ENCODE measurements around the gene PTPRK.

PTPRK gene

DNA sequence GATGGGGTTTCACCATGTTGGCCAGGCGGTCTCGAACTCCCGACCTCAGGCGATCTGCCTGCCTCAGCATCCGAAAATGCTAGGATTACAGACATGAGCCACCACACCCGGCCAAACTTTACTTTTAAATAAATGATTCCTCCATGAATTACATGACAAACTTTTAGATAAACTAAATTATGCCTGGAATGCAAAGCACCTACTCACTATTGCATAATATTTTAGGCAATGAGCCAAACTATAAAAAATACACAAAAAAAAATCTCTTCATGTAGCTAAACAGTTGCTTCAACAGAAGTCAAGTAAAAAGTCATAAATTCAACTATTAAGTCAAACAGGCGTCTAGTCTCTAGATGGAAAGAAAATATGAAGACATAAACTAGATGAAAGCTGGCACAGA is 56.5 kb downstream of the PTPRK start:
- H3K36me3 ChIP-seq (replicated peaks), result no peaks in the 10 kb centered on the region

GRCh38 chr6:128461501-128461900 is 58.9 kb downstream of the PTPRK start:
- Histone ChIP-seq H3K36me3 (replicated peaks) (no peaks in the 10 kb centered on the region), H3K27me3 (replicated peaks) (no peaks in the 10 kb centered on the region), H3K4me3 (ENCODE audit: low read depth, low read length) (no peak overlapping the region), H3K27ac (no peak overlapping the region)
- TF ChIP-seq, protein P1, sequence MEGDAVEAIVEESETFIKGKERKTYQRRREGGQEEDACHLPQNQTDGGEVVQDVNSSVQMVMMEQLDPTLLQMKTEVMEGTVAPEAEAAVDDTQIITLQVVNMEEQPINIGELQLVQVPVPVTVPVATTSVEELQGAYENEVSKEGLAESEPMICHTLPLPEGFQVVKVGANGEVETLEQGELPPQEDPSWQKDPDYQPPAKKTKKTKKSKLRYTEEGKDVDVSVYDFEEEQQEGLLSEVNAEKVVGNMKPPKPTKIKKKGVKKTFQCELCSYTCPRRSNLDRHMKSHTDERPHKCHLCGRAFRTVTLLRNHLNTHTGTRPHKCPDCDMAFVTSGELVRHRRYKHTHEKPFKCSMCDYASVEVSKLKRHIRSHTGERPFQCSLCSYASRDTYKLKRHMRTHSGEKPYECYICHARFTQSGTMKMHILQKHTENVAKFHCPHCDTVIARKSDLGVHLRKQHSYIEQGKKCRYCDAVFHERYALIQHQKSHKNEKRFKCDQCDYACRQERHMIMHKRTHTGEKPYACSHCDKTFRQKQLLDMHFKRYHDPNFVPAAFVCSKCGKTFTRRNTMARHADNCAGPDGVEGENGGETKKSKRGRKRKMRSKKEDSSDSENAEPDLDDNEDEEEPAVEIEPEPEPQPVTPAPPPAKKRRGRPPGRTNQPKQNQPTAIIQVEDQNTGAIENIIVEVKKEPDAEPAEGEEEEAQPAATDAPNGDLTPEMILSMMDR (IDR thresholded peaks at IDR 0.05; ENCODE audit: low read depth, low read length, missing control alignments), result no peak
- in situ Hi-C loops (cut with HindIII; ENCODE audit: low pct_ligation_motif_present, low sequenced_read_pairs), result no loop called here
- DNase-seq, result no peak

More for the DNA sequence above, 56.5 kb downstream of the PTPRK start:
- no peak overlapping the region for H3K27ac ChIP-seq
- no peak overlapping the region for H3K4me3 ChIP-seq (ENCODE audit: low read depth, low read length)
- in situ Hi-C loops (cut with HindIII; ENCODE audit: low pct_ligation_motif_present, low sequenced_read_pairs), result no loop called here
- peak; percentile 13 for DNase-seq
- no peaks in the 10 kb centered on the region for H3K27me3 ChIP-seq (replicated peaks)
- TF ChIP-seq, protein P1 (IDR thresholded peaks at IDR 0.05; ENCODE audit: low read depth, low read length, missing control alignments), result no peak

- no peak for DNase-seq
- no peak overlapping the region for H3K4me3 ChIP-seq (ENCODE audit: low read depth, low read length)
- in situ Hi-C loops (cut with HindIII; ENCODE audit: low pct_ligation_motif_present, low sequenced_read_pairs), result no loop called here
- TF ChIP-seq, protein P1 (IDR thresholded peaks at IDR 0.05; ENCODE audit: low read depth, low read length, missing control alignments), result no peak
- no peaks in the 10 kb centered on the region for H3K27me3 ChIP-seq (replicated peaks)
- H3K27ac ChIP-seq, result no peak overlapping the region
- no peaks in the 10 kb centered on the region for H3K36me3 ChIP-seq (replicated peaks)
Measured at GRCh38 chr6:128456510-128457230, 63.7 kb downstream of the PTPRK start.

GRCh38 chr6:128455959-128456358 is 64.4 kb downstream of the PTPRK start:
- Histone ChIP-seq H3K27ac (no peak overlapping the region), H3K36me3 (replicated peaks) (no peaks in the 10 kb centered on the region), H3K4me3 (ENCODE audit: low read depth, low read length) (no peak overlapping the region), H3K27me3 (replicated peaks) (no peaks in the 10 kb centered on the region)
- DNase-seq, result no peak
- TF ChIP-seq, protein P1 (IDR thresholded peaks at IDR 0.05; ENCODE audit: low read depth, low read length, missing control alignments), result no peak
- in situ Hi-C loops (cut with HindIII; ENCODE audit: low pct_ligation_motif_present, low sequenced_read_pairs), result no loop called here

GRCh38 chr6:128452713-128453112 is 67.7 kb downstream of the PTPRK start:
- H3K36me3 ChIP-seq (replicated peaks), result no peaks in the 10 kb centered on the region
- no peaks in the 10 kb centered on the region for H3K27me3 ChIP-seq (replicated peaks)
- no peak overlapping the region for H3K4me3 ChIP-seq (ENCODE audit: low read depth, low read length)
- TF ChIP-seq, protein P1 (IDR thresholded peaks at IDR 0.05; ENCODE audit: low read depth, low read length, missing control alignments), result no peak
- no peak for DNase-seq
- H3K27ac ChIP-seq, result no peak overlapping the region
- in situ Hi-C loops (cut with HindIII; ENCODE audit: low pct_ligation_motif_present, low sequenced_read_pairs), result no loop called here

DNA sequence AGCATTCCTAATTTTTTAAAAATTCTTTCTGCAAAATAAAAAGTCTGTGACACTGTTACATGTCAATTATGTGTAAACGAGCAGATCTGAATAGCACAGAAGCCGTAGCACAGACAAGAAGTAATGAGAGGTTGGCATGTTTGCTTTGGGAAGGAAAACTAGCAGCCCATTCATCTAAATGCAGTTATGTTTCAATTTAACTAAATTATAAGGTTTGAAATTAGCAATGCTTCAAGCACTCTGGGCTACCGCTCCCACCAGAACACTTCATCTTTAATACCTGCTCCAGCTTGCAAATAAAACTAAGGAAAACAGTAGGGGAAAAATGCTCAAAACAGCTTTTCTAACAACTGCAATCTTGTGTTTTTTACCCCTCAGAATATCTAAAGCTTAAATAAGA is 73.9 kb downstream of the PTPRK start:
- H3K27ac ChIP-seq, result no peak overlapping the region
- DNase-seq, result no peak
- no peak overlapping the region for H3K4me3 ChIP-seq (ENCODE audit: low read depth, low read length)
- in situ Hi-C loops (cut with HindIII; ENCODE audit: low pct_ligation_motif_present, low sequenced_read_pairs), result no loop called here
- H3K27me3 ChIP-seq (replicated peaks), result no peaks in the 10 kb centered on the region
- no peaks in the 10 kb centered on the region for H3K36me3 ChIP-seq (replicated peaks)
- TF ChIP-seq, protein P1 (IDR thresholded peaks at IDR 0.05; ENCODE audit: low read depth, low read length, missing control alignments), result no peak
